Activated CD4-positive, alpha-beta T cell treated with anti-CD3 and anti-CD28 coated beads, Interleukin-2, amount 10 ng/mL, durations not matched to agents 24 days and 14 days (primary cell): ENCODE results near the gene FKBP1B. TPM values are rescaled to one million over a fixed set of nuclear protein-coding genes. Genes with fewer than 3 reads are reported as not detected.
"Not testable (repeated sequence)": the region's sequence is repeated elsewhere in the genome, so short reads cannot be mapped to it uniquely, and the experiment has no call there.

Experiments
- DNase-seq: peaks from one replicate; pipeline ENCODE4 v3.0.0; 2022
- H3K27ac Mint-ChIP-seq: one replicate; pipeline ENCODE4 v1.8.0; 2022; ENCODE audit warnings: mild to moderate bottlenecking, mixed read lengths
- H3K27me3 Mint-ChIP-seq: one replicate; pipeline ENCODE4 v1.8.0; 2022; ENCODE audit warnings: mixed read lengths
- H3K36me3 Mint-ChIP-seq: one replicate; pipeline ENCODE4 v1.8.0; 2022; ENCODE audit warnings: low read depth, mild to moderate bottlenecking, mixed read lengths
- H3K4me1 Mint-ChIP-seq: one replicate; pipeline ENCODE4 v1.8.0; 2021; ENCODE audit warnings: mixed read lengths
- H3K4me3 Mint-ChIP-seq: one replicate; pipeline ENCODE4 v1.8.0; 2022; ENCODE audit warnings: mild to moderate bottlenecking, moderate library complexity, mixed read lengths
- H3K9me3 Mint-ChIP-seq: one replicate; pipeline ENCODE4 v1.8.0; 2021; ENCODE audit warnings: mixed read lengths
- intact Hi-C: fragments of 100-400 bp; cut with micrococcal nuclease; formaldehyde crosslinking; loops from one replicate; pipeline ENCODE4 v1.15.1; 2023
- total RNA-seq: library from RNA; stranded (reverse); gene quantifications from 2 replicates; pipeline ENCODE4 v1.2.3, GENCODE V29; 2022

FKBP1B gene
- total RNA-seq, 1 donor from 2014 or later, result 0.51 TPM

DNA sequence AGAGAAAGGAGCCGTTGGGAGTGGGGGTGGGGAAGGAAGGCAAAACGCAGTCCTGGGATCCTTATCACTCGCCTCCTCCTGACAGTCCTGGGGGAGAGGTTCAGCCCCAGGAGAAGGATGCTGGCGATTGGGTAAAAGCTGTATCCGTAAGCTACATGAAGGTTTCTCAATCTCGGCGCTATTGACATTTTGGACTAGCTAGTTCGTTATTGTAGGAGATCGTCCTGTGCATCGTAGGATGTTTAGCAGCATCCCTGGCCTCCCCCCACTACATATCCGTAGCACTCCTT lies 35.6 kb downstream of the FKBP1B start:
- intact Hi-C loops, result loop anchor here (2.0 kb wide), 2 partner anchors 144 to 298 kb away; partner anchors contain the start of gene UBXN2A
- peak; percentile 57 for DNase-seq

GRCh38 chr2:24086241-24086640 lies 36.7 kb downstream of the FKBP1B start:
- Mint-ChIP-seq H3K27me3 (no peaks in the 10 kb centered on the region), H3K4me3 (no peak overlapping the region), H3K27ac (no peak overlapping the region), H3K4me1 (peaks cover 15% of the 10 kb centered on the region), H3K9me3 (no peaks in the 10 kb centered on the region), H3K36me3 (peaks cover 8% of the 10 kb centered on the region)
- no peak for DNase-seq
- intact Hi-C loops, result no loop called here

More for the DNA sequence above, 35.6 kb downstream of the FKBP1B start:
- Mint-ChIP-seq H3K4me3 (peak overlapping the region; percentile 88), H3K9me3 (no peaks in the 10 kb centered on the region), H3K36me3 (peaks cover 10% of the 10 kb centered on the region), H3K4me1 (peaks cover 17% of the 10 kb centered on the region), H3K27me3 (no peaks in the 10 kb centered on the region), H3K27ac (no peak overlapping the region)

DNA sequence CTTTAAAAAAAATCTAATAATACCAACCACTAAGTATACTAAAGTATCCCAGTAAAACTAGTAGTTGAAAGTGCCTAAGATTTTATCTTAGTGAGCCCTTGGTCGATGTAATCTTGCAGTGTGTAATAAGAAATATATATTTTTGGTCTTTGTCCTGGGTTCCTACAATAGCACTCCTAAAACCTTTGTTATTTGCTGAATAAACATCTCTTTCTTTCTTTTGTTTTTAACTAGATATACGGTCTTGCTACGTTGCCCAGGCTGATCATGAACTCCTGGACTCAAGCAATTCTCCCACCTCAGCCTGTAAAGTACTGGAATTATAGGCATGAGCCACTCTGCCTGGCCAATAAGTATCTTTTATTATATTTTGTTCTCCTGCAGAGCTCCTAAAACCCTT lies 37.5 kb downstream of the FKBP1B start:
- no peak for DNase-seq
- H3K27ac Mint-ChIP-seq, result no peak overlapping the region
- peaks cover 8% of the 10 kb centered on the region for H3K36me3 Mint-ChIP-seq
- no peaks in the 10 kb centered on the region for H3K9me3 Mint-ChIP-seq
- no peaks in the 10 kb centered on the region for H3K27me3 Mint-ChIP-seq
- no peak overlapping the region for H3K4me3 Mint-ChIP-seq
- intact Hi-C loops, result no loop called here
- H3K4me1 Mint-ChIP-seq, result peaks cover 15% of the 10 kb centered on the region

DNA sequence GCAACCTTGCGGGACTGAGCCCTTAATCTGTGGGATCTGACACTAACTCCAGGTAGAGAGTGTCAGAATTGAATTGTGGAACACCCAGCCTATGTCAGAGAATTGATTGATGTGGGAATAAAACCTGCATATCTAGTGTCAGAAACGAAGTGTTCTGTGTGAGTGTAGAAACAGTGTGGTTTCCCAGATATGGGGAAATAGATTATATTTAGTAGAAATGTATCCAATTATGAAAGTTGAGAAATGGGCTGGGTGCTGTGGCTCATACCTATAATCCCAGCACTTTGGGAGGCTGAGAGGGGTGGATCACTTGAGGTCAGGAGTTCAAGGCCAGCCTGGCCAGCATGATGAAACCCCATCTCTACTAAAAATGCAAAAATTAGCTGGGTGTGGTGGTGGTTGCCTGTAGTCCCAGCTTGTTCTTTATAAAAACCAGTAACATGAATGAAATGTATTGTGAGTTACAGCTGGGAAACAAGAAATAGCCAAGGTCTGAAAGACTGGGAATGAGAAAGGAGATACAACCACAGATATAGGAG lies 39.3 kb downstream of the FKBP1B start:
- intact Hi-C loops, result no loop called here
- peaks cover 11% of the 10 kb centered on the region for H3K36me3 Mint-ChIP-seq
- H3K27me3 Mint-ChIP-seq, result no peaks in the 10 kb centered on the region
- peaks cover 10% of the 10 kb centered on the region for H3K4me1 Mint-ChIP-seq
- no peak for DNase-seq
- no peak overlapping the region for H3K27ac Mint-ChIP-seq
- no peak overlapping the region for H3K4me3 Mint-ChIP-seq
- peaks cover 3% of the 10 kb centered on the region for H3K9me3 Mint-ChIP-seq

DNA sequence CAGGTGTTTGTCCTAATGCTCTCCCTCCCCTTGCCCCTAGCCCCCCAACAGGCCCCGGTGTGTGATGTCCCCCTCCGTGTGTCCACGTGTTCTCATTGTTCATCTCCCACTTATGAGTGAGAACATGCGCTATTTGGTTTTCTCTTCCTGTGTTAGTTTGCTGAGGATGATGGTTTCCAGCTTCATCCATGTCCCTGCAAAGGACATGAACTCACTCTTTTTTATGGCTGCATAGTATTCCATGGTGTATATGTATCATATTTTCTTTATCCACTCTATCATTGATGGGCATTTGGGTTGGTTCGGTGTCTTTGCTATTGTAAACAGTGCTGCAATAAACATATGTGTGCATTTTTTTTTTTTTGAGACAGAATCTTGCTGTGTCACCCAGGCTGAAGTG lies 43.7 kb downstream of the FKBP1B start:
- H3K4me1 Mint-ChIP-seq, intact Hi-C loops, DNase-seq, H3K4me3 Mint-ChIP-seq, H3K27me3 Mint-ChIP-seq, H3K9me3 Mint-ChIP-seq, H3K27ac Mint-ChIP-seq: not testable (repeated sequence)
- peaks cover 14% of the 10 kb centered on the region for H3K36me3 Mint-ChIP-seq

GRCh38 chr2:24095171-24095677 lies 45.7 kb downstream of the FKBP1B start:
- DNase-seq, H3K27me3 Mint-ChIP-seq, H3K4me3 Mint-ChIP-seq, H3K4me1 Mint-ChIP-seq, H3K27ac Mint-ChIP-seq, intact Hi-C loops: not testable (repeated sequence)
- peaks cover 12% of the 10 kb centered on the region for H3K36me3 Mint-ChIP-seq
- peaks cover 16% of the 10 kb centered on the region for H3K9me3 Mint-ChIP-seq

DNA sequence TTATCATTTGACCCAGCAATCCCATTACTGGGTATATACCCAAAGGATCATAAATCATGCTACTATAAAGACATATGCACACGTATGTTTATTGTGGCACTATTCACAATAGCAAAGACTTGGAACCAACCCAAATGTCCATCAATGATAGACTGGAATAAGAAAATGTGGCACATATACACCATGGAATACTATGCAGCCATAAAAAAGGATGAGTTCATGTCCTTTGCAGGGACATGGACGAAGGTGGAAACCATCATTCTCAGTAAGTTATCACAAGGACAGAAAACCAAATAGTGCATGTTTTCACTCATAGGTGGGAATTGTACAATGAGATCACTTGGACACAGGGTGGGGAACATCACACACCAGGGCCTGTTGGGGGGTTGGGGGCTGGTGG lies 51.2 kb downstream of the FKBP1B start:
- H3K27ac Mint-ChIP-seq, H3K4me1 Mint-ChIP-seq, DNase-seq, H3K27me3 Mint-ChIP-seq, H3K4me3 Mint-ChIP-seq, intact Hi-C loops, H3K36me3 Mint-ChIP-seq: not testable (repeated sequence)
- H3K9me3 Mint-ChIP-seq, result peaks cover 19% of the 10 kb centered on the region

DNA sequence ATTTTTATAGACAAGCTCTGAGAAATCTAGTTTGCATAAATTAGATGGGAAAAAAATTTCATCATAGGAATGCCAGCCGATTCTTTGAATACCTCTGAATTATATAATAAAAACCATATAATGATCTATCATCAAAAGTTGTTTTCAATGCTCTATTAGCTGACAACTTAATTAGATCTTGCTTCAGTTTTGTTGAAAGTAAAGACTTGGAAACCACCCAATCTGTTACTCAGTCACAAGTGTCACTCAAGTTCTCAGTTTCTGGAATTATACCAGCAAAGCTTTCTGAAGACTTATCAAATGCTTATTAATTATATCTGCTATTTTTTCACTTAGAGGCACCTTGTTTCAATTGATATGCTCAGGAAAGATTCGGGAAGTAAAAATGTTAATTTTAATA lies 52.5 kb downstream of the FKBP1B start:
- H3K36me3 Mint-ChIP-seq, result peaks cover 4% of the 10 kb centered on the region
- intact Hi-C loops, result no loop called here
- no peaks in the 10 kb centered on the region for H3K4me1 Mint-ChIP-seq
- H3K27me3 Mint-ChIP-seq, result peaks cover 3% of the 10 kb centered on the region
- no peak overlapping the region for H3K4me3 Mint-ChIP-seq
- H3K9me3 Mint-ChIP-seq, result peaks cover 27% of the 10 kb centered on the region
- DNase-seq, result no peak
- no peak overlapping the region for H3K27ac Mint-ChIP-seq

DNA sequence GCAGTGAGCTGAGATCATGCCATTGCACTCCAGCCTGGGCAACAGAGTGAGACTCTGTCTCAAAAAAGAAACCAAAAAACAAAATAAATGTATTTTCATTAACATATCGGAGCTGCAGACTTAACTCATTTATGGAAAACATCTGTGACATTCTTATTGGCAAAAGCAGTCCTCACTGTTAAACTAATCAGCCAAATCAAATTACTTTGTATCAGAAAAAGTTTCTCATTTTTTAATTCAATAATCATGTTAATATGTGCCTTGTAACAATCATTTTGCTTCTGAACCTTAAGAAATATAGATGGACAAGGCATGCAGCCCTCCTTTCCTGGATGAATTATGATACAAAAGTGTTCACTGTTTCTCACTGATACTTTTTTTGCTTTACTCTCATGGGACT lies 53.1 kb downstream of the FKBP1B start:
- peaks cover 4% of the 10 kb centered on the region for H3K36me3 Mint-ChIP-seq
- peaks cover 34% of the 10 kb centered on the region for H3K9me3 Mint-ChIP-seq
- intact Hi-C loops, result no loop called here
- no peaks in the 10 kb centered on the region for H3K4me1 Mint-ChIP-seq
- DNase-seq, result no peak
- no peak overlapping the region for H3K4me3 Mint-ChIP-seq
- H3K27ac Mint-ChIP-seq, result no peak overlapping the region
- peaks cover 5% of the 10 kb centered on the region for H3K27me3 Mint-ChIP-seq

DNA sequence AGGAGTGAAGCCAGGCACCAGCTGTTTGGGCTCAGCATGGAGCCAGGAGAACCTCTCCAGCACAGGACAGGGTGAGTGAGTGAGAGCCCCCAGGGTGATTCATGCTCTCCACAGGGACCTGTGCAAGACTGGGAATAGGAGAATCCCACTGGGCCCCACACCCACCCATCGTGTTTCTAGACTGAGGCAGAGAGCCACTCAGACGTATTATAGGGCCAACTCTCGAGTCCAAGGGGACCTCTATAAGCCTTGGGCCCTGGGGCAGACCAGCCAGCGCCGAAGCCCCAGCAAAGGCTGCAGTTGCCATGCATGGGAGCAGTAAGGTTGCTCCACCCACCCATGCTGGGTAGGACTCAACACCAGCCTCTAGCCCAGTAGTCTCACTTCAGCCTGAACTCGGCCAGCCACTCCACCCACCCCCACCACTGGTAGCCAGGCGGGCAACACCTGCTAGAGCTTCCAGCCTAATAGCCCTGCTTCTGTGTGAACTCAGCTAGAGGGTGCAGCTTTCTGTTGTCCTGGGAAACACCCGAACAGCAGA lies 54.6 kb downstream of the FKBP1B start:
- Mint-ChIP-seq H3K36me3 (peaks cover 4% of the 10 kb centered on the region), H3K27me3 (peaks cover 6% of the 10 kb centered on the region)

GRCh38 chr2:24104906-24105305 lies 55.4 kb downstream of the FKBP1B start:
- intact Hi-C loops, result no loop called here
- H3K4me3 Mint-ChIP-seq, result no peak overlapping the region
- no peaks in the 10 kb centered on the region for H3K4me1 Mint-ChIP-seq
- no peak for DNase-seq
- peaks cover 33% of the 10 kb centered on the region for H3K9me3 Mint-ChIP-seq
- peaks cover 2% of the 10 kb centered on the region for H3K36me3 Mint-ChIP-seq
- H3K27me3 Mint-ChIP-seq, result peaks cover 6% of the 10 kb centered on the region
- H3K27ac Mint-ChIP-seq, result no peak overlapping the region

More for the DNA sequence above, 54.6 kb downstream of the FKBP1B start:
- Mint-ChIP-seq H3K27ac (no peak overlapping the region), H3K4me3 (no peak overlapping the region), H3K9me3 (peaks cover 36% of the 10 kb centered on the region), H3K4me1 (no peaks in the 10 kb centered on the region)
- no peak for DNase-seq
- intact Hi-C loops, result no loop called here

DNA sequence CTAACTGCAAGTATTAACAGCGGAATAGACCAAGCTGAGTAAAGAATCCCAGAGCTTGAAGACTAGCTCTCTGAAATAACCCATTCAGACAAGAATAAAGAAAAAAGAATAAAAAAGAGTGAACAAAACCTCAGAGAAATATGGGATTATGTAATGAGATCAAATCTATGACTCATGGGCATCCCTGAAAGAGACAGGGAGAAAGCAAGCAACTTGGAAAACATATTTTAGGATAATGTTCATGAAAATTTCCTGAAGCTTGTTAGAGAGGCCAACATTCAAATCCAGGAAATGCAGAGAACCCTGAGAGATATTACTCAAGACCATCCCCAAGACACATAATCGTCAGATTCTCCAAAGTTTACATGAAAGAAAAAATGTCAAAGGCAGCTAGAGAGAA lies 56.3 kb downstream of the FKBP1B start:
- intact Hi-C loops, result no loop called here
- DNase-seq, result no peak

GRCh38 chr2:24106786-24107185 lies 57.2 kb downstream of the FKBP1B start:
- Mint-ChIP-seq H3K27me3 (peaks cover 6% of the 10 kb centered on the region), H3K9me3 (peaks cover 30% of the 10 kb centered on the region), H3K4me3 (no peak overlapping the region), H3K27ac (no peak overlapping the region), H3K4me1 (no peaks in the 10 kb centered on the region), H3K36me3 (no peaks in the 10 kb centered on the region)
- intact Hi-C loops, result no loop called here
- no peak for DNase-seq

More for the DNA sequence above, 56.3 kb downstream of the FKBP1B start:
- peaks cover 6% of the 10 kb centered on the region for H3K27me3 Mint-ChIP-seq
- H3K27ac Mint-ChIP-seq, result no peak overlapping the region
- H3K4me3 Mint-ChIP-seq, result no peak overlapping the region
- peaks cover 30% of the 10 kb centered on the region for H3K9me3 Mint-ChIP-seq
- no peaks in the 10 kb centered on the region for H3K4me1 Mint-ChIP-seq
- no peaks in the 10 kb centered on the region for H3K36me3 Mint-ChIP-seq

- Mint-ChIP-seq H3K27me3 (peaks cover 6% of the 10 kb centered on the region), H3K27ac (no peak overlapping the region), H3K36me3 (no peaks in the 10 kb centered on the region), H3K4me3 (no peak overlapping the region), H3K4me1 (no peaks in the 10 kb centered on the region), H3K9me3 (peaks cover 30% of the 10 kb centered on the region)
- intact Hi-C loops, result no loop called here
- no peak for DNase-seq
Observed at GRCh38 chr2:24107336-24107735, 57.8 kb downstream of the FKBP1B start.

- H3K27me3 Mint-ChIP-seq, DNase-seq, H3K36me3 Mint-ChIP-seq, H3K4me3 Mint-ChIP-seq, intact Hi-C loops, H3K27ac Mint-ChIP-seq, H3K4me1 Mint-ChIP-seq: not testable (repeated sequence)
- H3K9me3 Mint-ChIP-seq, result peaks cover 27% of the 10 kb centered on the region
Observed at GRCh38 chr2:24109431-24109830, 59.9 kb downstream of the FKBP1B start.
